Right ventricle myocardium superior (tissue), 1 donor: ENCODE results near the gene CHRM1. TPM values are rescaled to one million over a fixed set of nuclear protein-coding genes. Genes with fewer than 3 reads are reported as not detected.
"Not testable (repeated sequence)": the region's sequence is repeated elsewhere in the genome, so short reads cannot be mapped to it uniquely, and the experiment has no call there.

Source experiments
- ATAC-seq: fragments of 200-7000 bp; cut with Tn5 transposase; one replicate; pipeline ENCODE4 v1.9.1; 2020; ENCODE audit warnings: mild to moderate bottlenecking; ENCODE audit not compliant: poor library complexity
- DNase-seq: peaks from one replicate; pipeline ENCODE4 v3.0.0-alpha.2; 2020
- intact Hi-C: fragments of 100-400 bp; cut with DNase I; formaldehyde crosslinking; loops from one replicate; pipeline ENCODE4 v1.11.2; 2022
- long read RNA-seq: library from polyadenylated mRNA; unstranded; transcript quantifications from one replicate; pipeline ENCODE4 v2.0.0, GENCODE V29; 2021
- total RNA-seq: library from RNA; stranded (reverse); fragmentation: NEBNext Ultra II Directional; extraction: Animal tissue kit (Norgen Biotek cat#: 25700); gene quantifications from one replicate; pipeline ENCODE4 v1.2.1, GENCODE V29; 2021
- donor health status: DM: no; HTN: yes; CAD: no; lungs with severe emphysema.

The CHRM1 gene
- total RNA-seq = not detected
- long read RNA-seq = 0 reads

- DNase-seq (no peak), ATAC-seq (no peak)
- intact Hi-C loops = no loop called here
Observed at GRCh38 chr11:62921201-62921572, at the start of gene CHRM1. Gene CHRM1 (minus strand): TSS chr11:62921363. CDS start chr11:62911100, 10,263 bp downstream.

GRCh38 chr11:62965574-62965973 lies 44.4 kb upstream of the CHRM1 start:
- ATAC-seq (no peak), DNase-seq (no peak)
- intact Hi-C loops = no loop called here

- intact Hi-C loops = no loop called here
- ATAC-seq (no peak), DNase-seq (no peak)
Observed at GRCh38 chr11:62962391-62962790, 41.2 kb upstream of the CHRM1 start.

- no peak for DNase-seq
- no peak for ATAC-seq
- intact Hi-C loops = no loop called here
Observed at GRCh38 chr11:62961017-62961570, 39.9 kb upstream of the CHRM1 start.

- intact Hi-C loops = no loop called here
- ATAC-seq = no peak
- DNase-seq = no peak
Observed at GRCh38 chr11:62959422-62959980, 38.3 kb upstream of the CHRM1 start.

- ATAC-seq (peak; percentile 22), DNase-seq (peak; percentile 50)
- intact Hi-C loops = no loop called here
Observed at GRCh38 chr11:62958547-62959421, 37.6 kb upstream of the CHRM1 start.

- DNase-seq (no peak), ATAC-seq (no peak)
- intact Hi-C loops = no loop called here
Observed at GRCh38 chr11:62957147-62957546, 36.0 kb upstream of the CHRM1 start.

GRCh38 chr11:62954478-62954877 lies 33.3 kb upstream of the CHRM1 start:
- intact Hi-C loops = no loop called here
- DNase-seq = no peak
- ATAC-seq = no peak

- no peak for DNase-seq
- intact Hi-C loops = no loop called here
- no peak for ATAC-seq
Observed at GRCh38 chr11:62953811-62954210, 32.6 kb upstream of the CHRM1 start.

- intact Hi-C loops = no loop called here
- no peak for ATAC-seq
Observed at GRCh38 chr11:62948765-62949320, 27.7 kb upstream of the CHRM1 start.

GRCh38 chr11:62945538-62945937 lies 24.4 kb upstream of the CHRM1 start:
- DNase-seq, intact Hi-C loops, ATAC-seq: not testable (repeated sequence)

More at GRCh38 chr11:62948765-62949320, 27.7 kb upstream of the CHRM1 start:
- DNase-seq = no peak

GRCh38 chr11:62937528-62937927 lies 16.4 kb upstream of the CHRM1 start:
- intact Hi-C loops, ATAC-seq, DNase-seq: not testable (repeated sequence)

- intact Hi-C loops = no loop called here
- DNase-seq (no peak), ATAC-seq (no peak)
Observed at GRCh38 chr11:62934496-62934785, 13.3 kb upstream of the CHRM1 start.

GRCh38 chr11:62933750-62934495 lies 12.8 kb upstream of the CHRM1 start:
- ATAC-seq (no peak), DNase-seq (no peak)
- intact Hi-C loops = no loop called here

GRCh38 chr11:62933285-62933684 lies 12.1 kb upstream of the CHRM1 start:
- ATAC-seq (no peak), DNase-seq (no peak)
- intact Hi-C loops = no loop called here

GRCh38 chr11:62931499-62932278 lies 10.5 kb upstream of the CHRM1 start:
- intact Hi-C loops = no loop called here
- ATAC-seq = no peak
- no peak for DNase-seq

GRCh38 chr11:62930666-62931065 lies 9.5 kb upstream of the CHRM1 start:
- no peak for ATAC-seq
- intact Hi-C loops = no loop called here
- DNase-seq = no peak

GRCh38 chr11:62930157-62930556 lies 9.0 kb upstream of the CHRM1 start:
- DNase-seq (no peak), ATAC-seq (peak; percentile 47)
- intact Hi-C loops = no loop called here
